HG03354 (cell line): ENCODE measurements around the gene ADAT2.

ENCODE experiments used
- ATAC-seq: cut with Tn5 transposase; IDR thresholded peaks from one replicate; pipeline ENCODE4 v1.9.1; 2021; ENCODE audit warnings: mild to moderate bottlenecking; ENCODE audit not compliant: unreplicated experiment, poor library complexity, severe bottlenecking

The ADAT2 gene

DNA sequence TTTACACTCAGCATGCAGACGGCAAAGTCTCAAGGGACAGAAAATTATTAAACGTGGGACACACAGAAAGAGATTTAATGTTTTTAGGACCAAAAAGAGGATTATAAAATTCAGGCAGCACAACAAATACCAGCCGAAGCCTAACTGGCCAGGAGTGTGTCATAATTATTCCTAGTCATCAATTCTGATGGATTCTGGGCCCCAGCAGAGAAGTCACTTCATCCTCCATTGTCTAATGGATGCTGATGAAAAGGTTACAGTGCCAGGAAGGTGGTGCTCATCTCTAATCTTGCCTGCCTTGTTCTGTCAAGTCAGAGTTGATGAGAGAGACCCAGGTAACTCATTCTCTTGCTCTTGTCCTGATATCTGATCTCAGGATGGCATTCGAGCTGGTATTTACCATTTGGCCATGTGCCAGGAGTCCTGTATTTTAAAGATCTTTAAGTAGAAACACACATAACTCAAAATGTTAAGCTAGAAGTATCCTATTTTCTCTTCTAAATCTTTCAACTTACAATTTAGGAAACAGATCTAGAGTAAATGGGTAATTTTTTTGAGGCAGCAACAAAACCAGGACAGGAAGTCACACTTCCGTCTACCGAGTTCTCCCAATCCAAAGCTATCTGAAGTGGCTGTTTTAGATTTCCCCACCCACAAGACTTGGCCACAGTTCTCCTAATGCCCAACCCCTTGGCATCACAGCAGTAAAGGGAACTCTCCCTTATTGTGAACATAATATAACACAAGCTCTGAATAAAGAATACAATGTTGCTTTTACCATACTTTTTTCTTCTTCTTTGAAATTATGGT lies 50.0 kb downstream of the ADAT2 start:
- no peak for ATAC-seq

DNA sequence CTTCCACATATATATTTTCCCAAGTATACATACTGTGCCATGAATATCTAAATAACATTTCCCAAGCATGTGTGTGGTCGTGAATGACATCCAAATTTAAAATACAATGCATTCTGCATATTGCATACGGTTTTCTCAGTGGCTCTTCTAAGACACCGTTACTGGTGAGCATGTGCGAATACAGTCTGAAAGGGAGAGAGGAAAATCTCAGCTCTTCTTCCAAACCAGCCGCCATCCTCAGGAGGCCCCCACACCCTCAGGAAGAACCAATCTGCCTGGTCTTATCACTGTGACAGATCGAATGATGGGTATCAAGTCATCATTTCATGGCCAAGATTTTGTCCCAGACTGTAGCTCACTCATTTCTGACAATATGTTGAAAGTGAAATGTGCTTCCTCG lies 50.7 kb downstream of the ADAT2 start:
- ATAC-seq = no peak

DNA sequence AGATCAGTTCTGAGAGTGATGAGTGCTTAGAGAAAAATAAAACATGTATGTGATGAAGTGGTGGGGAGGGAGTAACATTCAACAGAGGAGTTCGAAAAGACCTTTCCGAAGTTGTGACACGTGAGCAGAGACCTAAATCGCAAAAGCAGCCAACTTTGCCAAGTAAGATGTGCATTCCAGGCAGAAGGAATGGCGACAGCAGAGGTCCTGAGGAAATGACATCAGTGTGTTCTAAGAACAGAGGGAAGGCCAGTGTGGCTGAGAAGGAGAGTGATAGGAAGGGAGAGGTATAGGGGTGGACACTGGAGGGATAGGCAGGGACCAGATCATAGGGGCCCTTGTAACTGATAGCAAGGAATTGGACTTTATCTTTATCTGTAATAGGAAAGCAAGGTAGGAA lies 51.3 kb downstream of the ADAT2 start:
- ATAC-seq = no peak

DNA sequence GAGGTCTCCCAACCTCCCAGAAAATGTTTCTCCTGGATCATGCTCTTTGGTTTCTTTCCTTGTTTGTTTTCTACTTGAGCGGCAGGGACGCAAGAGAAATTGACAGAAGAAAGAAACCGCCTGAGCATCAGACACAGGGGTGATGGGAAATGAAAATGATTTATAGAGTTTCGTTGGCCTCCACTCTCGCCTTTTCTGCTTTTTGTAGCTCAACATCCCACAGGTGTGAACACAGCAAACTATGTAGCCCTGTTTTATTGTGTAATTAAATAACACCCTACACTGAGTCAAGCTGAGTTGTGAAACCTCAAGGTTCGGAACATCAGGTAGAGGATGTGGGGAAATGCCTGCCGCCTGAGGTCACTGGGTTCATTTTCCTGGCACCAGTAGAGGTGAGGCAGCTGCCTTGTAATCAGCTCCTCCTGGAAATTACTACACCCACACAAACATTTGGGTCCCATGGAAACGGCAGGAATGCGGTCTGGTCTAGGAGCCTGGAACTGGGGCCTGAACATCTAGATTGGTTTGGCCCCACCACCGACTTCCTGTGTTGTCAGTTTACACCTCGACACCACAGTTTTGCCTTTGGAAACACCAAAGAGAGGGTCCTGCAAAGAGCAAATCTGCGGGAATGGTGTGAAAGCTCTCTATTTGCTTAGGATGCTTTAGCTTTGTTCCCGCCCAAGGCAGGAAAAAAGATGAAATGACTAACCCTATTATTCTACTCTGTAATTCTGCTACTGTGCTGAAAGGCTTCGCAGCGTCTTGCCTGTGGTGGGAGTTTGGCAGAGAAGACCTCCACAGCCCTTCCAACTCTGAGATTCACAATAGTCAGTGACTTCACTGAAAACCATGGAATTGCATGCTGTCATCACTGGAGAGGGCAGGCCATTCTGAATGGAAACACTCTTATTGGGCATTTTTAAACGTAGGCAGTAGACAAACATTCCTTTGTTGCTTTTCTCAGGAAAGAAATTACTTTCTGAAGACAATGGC lies 53.0 kb downstream of the ADAT2 start:
- ATAC-seq = no peak

DNA sequence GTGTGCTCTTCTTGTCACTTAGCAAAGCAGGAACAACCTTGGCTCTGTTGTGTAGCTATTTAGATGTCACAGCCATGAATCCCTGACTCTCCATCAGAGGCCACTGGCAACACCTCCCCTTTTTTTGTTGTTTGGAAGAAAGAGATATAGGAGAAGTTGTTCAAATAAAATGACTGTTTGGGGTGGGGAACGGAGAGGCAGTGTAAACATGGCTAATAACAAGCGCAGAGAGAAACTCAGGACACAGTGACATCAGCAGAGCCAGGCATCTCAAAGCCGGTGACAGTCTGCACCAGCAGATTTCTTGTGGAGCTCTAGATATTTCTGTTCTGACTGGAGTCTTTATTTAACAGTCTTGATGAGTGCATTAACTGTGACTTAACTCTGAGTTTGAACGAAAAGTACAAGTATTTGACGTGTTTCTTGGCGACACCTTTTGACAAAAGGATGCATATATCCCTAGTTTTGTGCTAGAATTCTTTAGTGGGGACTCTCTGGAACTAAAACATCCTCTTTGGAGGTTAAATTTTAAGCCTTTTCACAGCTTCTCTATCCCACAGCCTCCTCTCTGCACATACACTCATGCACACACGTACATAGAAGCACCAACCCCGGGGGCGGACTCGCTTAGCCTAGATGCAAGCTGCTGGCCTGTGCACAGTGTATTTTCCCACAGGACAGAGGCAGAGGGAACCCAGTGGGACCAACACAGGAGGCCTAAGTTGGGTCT lies 53.8 kb downstream of the ADAT2 start:
- no peak for ATAC-seq

DNA sequence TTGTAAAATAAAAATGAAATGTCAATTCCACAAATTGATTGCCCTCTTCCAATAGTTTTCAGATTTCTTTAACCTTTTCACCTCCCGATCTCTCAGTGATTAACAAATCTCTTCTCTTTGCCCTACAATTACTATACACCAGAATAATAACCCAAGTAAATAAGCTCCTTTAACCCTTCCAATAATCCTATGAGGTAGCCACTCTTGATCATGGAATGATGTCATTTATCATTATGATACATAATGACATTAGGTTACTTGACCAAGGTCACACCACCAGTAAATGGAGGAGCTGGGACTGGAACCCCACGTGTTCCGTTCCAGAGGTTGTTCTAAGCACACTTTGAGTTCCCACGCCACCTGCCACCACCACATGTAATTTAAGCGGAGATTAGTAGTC lies 54.8 kb downstream of the ADAT2 start:
- ATAC-seq = no peak

DNA sequence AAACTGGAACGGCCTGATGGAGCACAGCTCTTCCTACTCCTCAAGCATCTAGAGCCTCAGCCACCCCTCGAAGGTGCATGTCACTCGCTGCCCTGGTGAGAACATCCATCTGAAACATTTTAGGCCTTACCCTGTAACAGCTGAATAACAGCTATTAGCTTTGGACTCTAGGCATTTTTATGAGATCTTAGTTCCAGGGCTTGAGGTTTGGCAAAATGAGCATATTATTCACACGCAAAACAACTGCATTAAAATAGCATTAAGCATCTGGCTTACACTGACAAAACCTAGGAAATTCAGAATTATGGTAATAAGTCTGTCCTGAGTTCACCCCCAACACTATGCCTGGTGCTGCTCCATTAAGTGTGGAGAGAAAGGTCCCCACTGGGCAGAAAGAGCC lies 56.1 kb downstream of the ADAT2 start:
- ATAC-seq = no peak

DNA sequence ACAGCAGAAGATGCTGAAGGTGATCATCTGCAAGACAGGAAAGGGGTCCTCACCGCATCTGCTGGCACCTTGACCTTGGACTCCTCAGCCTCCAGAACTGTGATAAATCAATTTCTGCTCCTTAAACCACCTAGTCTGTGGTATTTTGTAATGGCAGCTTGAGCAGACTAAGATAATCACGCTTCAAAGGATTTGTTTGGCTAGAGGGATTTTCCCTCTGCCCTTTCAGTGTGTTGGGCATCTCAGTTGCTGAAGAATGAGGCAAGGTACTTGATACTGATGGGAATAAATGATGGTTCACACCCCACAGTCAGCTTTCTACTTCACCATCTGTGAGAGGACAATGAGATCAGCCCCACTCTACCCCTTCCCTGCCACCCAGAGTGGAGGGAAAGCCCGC lies 60.2 kb downstream of the ADAT2 start:
- no peak for ATAC-seq

DNA sequence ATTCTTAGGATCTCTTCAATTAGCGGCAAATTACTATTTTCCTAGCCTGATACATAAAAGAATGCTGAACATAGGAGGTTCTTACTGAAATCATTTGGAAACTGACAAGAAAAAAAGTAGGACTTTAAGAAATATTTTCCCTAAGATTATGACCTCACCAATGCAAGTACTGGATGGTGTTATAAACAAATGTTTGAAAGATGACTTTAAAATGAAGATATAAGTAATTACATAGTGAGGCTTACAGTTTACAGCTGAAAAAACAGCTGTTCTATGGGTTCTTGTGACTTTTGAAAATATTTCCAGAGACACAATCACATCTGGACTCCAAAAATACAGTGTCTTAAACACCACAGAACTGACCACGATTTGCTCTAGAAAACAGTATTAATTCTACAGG lies 64.9 kb downstream of the ADAT2 start:
- no peak for ATAC-seq

DNA sequence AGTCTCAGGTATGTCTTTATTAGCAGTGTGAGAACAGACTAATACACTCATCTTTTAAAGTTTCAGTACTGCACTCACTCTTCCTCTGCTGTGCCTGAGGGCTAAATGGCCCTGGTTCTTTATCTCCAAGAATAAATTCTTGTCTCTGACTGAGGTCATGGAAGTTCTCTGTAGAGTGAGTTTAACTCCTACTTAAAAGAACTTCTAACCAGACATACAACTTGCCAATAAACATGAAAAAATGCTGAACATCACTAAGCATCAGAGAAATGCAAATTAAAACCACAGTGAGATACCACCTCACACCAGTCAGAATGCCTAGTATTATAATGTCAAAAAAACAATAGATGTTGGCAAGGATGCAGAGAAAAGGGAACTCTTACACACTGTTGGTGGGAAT lies 73.6 kb downstream of the ADAT2 start:
- no peak for ATAC-seq

DNA sequence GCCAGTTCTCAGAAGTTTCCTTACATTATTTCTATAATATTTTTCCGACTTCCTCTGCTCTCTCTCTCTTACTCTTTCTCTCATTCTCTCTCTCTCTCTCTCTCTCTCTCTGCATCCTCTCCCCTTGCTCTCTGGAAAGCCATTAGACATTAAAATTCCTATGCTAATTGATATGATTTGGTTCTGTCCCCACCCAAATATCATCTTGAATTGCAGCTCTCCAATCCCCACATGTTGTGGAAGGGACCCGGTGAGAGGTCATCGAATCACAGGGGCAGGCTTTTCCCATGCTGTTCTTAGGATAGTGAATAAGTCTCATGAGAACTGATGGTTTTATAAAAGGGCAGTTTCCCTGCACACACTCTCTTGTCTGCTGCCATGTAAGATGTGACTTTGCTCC lies 74.1 kb downstream of the ADAT2 start:
- no peak for ATAC-seq

DNA sequence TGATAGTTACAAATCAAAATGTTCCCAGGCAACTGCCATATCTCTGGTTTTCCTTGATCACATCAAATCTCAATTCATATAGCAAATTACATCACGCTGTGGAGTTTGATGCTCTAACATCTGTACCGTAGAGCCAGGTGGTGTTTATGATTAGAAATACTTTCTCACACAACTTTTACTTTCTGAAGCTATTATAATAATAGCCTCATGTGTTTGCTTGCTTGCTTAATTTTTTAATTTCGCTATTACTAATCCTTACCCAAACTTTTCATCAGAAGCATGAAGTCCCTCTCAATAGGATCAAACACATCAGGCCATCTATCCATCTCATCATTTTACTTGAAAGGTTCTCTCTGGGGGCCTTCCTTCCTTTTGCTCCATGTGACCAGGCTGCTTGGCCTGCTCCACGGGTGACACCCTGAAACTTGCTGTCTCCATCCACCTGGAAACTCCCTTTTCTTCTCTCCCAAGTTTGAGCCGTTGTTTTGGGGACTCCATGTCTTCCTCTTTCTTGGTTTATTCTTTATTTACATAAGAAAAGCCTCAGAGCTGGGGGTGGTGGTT lies 75.4 kb downstream of the ADAT2 start:
- ATAC-seq = no peak

DNA sequence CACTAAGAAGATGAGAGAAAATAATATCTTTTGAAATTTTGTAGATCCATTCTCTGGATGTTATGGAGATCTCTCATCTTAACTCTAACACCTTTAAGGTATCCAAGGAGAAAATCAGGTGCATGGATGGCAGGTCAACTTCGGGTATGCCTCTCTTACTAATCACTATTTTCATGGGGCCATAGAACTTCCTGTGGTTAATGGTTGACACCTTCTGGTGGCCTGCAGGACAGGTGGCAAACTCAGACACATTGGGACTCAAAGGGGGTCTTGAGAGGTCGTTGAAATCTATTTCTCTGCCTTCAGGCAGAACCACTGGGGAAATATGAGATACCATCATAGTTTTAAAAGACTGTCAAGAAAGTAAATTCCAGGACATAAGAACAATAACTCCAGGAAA lies 76.5 kb downstream of the ADAT2 start:
- no peak for ATAC-seq
